GM18909 (cell line): Measurements from ENCODE around the gene ANXA2.

Experiments
- ATAC-seq: cut with Tn5 transposase; IDR thresholded peaks from one replicate; pipeline ENCODE4 v1.9.1; 2021; ENCODE audit warnings: mild to moderate bottlenecking; ENCODE audit not compliant: unreplicated experiment, poor library complexity

ANXA2 gene

DNA sequence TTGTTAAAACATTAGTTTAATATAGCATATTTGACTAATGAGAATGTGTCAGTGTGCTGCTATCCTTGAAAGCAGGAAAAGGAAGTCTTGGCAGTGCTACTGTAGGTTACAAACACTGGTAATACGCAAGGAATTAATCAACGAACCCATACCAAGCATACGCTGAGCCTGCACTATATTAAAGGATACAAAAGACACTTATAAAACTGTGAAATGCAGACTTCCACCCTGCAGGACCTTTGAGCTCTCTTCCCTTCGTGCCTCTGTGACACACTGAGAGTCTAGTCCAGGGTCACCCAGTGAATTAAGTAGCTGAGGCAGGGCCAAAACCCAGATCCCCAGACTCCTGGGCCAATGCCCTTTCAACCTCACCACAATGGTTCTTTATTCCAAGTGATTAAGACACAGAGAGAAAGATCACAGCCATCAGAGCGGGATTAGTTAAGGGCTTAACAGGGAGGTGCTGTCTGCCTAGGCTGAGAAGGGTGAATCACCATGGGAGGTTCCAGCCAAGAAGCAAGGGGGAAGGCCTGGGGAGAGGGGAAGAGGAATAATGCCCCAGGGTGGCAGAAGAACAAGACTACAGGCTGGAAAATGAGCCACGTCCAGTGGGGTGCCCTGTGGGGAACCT, 6.8 kb downstream of the ANXA2 start:
- no peak for ATAC-seq

GRCh38 chr15:60390231-60390630, 7.6 kb downstream of the ANXA2 start:
- no peak for ATAC-seq

- ATAC-seq = peak; percentile 77
Observed at GRCh38 chr15:60389261-60390077, 8.3 kb downstream of the ANXA2 start.

- no peak for ATAC-seq
Observed at GRCh38 chr15:60387321-60387720, 10.5 kb downstream of the ANXA2 start.

DNA sequence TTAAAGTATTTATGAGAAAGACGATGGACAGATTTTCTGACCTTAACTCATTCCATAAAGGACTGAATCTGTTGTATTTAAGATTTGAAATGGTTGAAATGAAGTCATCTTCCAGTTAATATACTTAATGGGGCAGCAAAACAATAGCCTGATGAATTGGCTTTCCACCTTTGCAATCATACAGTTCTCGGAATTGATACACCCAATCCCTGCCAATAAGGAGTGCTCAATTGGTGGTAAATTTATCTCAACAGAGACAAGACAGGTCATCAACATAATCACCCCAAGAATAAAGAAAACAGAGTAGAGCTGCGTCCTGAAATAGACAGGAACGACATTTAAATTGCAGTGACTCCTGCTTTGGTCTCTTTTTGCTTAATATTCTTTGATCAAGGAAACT, 11.2 kb downstream of the ANXA2 start:
- no peak for ATAC-seq

- ATAC-seq = no peak
Observed at GRCh38 chr15:60385620-60386552, 11.9 kb downstream of the ANXA2 start.

DNA sequence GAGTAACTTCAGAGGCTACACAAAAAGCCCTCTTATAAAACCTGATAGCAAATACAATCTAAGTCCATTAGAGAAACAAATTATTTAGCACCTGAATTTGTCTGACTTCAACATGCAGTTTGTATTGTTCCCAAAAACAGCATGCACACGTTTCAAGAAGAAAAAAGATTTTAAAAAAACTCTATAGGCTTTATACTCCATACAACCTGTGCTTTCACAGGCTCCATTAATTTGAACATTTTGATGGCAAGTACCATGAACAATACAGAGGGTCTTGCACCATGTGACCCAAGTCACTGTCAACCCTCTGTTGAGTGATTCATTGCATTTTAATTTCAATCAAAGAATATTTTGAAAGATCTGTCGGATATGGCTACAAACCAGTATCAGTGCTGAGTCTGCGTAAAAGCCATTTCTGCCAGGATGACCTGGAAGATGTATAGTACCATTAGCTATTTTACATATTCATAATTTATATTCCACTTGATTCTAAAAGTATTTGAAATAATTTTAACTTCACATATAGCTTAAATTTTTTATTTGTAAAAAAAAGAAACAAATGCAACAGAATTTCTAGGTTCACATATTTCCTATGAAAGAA, 13.2 kb downstream of the ANXA2 start:
- ATAC-seq = no peak

- no peak for ATAC-seq
Observed at GRCh38 chr15:60384053-60384452, 13.7 kb downstream of the ANXA2 start.

DNA sequence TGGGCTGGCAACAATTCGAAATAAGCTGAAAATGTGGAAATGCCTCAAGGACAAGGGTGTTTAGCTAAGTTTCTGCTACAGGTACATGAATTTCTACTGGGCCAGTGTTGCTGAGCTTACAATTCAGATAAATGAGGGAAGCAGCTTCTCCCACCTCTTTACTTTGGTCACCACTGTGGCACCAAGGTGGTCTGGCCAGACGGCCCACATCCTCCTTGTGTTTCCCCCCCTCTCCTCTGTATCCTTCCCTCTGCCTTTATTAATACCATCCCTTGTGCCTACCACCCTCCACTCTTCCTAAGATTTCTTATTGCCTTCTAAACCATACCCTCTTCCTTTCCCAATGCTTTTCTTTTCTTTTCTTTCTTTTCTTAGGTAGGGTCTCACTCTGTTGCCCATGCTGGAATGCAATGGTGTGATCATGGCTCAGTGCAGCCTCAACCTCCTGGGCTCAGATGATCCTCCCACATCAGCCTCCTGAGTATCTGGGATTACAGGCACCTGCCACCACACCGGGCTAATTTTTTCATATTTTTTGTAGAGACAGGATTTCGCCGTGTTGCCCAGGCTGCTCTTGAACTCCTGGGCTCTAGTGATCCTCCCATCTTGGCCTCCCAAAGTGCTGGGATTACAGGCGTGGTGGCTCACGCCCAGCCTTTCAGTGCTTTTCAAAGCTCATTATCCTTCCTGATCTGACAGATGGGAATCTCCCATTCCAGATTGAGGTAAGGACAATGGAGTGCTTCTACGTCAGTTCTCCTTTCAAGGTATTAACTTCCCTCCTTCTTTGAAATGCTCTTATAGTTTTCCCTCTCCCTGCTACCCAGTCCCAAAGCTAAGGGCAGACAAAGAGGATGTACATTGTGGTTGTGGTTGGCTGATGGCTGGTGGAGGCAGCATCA, 14.8 kb downstream of the ANXA2 start:
- no peak for ATAC-seq

DNA sequence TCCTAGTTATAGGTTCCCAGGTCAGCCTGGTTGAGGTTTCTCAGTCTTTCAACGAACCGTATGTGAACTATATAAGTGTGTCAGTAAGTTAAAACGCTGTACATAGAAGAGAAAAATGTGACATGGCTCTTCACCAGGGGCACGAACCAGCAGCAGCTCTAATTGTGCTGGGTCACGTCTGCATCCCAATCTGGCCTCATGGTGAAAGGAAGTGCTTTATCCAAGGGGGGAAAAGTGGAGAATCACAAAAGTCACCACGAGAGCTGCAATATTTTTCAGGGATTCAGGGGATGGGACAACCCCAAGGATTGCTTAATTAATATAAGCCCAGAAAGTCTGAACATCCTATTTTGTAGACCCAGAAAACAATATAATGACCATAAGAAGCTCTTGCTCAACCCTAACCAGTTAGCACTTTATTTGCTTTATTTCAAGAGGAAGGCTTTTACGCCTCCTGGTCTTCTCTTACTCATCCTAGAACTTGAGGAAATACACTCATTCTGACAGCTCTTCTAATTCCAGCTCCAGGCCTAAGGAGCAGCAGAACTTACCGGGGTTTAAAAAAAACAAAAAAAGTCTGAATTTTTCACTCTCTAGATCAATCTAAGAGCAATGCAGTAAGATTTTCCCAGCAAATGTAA, 16.5 kb downstream of the ANXA2 start:
- ATAC-seq = no peak

DNA sequence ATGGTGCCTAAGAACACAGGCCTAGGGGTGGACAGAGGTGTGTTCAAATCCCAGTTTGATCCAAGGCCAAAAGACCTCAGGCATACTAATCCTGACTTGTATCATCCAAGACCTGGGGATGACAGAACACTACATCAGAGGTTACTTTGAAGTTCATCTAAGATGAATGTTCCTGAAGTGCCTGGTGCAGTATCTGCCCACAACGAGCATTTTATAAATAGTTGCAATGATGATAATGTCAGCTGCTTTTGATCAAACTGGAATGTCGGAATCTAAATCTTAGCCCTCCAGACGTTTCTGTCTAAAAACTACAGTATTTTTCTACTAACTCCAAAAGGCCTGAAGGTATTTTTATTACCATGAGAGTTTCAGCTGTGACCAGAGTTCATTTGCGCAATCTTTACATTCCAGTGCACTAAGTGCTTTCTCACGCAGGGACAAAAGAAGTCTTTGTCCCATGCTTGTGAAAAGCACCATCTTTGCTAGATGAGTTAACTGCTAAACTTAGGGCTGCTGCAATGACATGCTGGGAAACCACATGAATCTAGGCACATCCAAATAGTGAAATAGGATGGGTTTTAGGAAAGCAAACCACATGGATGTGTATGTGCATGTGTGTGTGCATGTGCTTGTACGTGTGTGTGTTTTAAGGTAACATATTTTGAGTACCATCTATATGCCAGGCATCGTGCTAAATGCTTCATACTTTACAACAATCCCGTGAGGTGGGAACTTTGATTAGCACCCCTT, 18.1 kb downstream of the ANXA2 start:
- no peak for ATAC-seq

DNA sequence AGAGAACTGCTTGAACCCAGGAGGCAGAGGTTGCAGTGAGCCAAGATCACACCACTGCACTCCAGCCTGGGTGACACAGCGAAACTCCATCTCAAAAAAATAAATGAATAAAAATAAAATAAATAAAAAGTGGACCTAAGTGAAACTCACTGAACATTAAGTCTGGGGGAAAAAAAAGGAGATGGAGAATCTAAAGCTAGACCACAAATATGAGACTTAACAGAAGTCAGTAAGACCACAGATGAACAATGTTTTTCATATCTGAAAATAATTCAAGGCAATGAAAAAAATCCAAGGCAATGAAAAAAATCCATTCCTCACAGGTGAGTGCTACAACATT, 18.6 kb downstream of the ANXA2 start:
- no peak for ATAC-seq

DNA sequence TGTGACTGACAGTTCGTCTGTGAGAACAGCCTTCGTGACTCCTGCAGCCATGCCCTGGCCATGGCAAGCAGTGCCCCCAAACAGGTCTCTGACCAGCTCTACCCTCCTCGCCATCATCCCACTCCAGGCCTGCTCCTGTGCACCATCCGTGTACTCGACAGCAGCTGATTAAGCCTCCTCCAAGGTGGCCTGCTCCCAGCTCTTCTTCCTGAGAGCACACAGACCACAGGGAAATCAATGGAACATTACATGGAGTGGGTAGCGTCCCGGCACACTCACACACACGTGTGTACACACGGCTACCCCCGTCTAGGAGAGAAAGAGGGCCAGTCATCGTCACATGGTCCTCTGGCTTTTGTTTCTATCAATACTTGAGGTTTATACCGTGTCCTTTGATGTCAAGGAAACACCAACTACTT, 21.1 kb downstream of the ANXA2 start:
- no peak for ATAC-seq

- ATAC-seq = no peak
Observed at GRCh38 chr15:60375306-60375705, 22.5 kb downstream of the ANXA2 start.

DNA sequence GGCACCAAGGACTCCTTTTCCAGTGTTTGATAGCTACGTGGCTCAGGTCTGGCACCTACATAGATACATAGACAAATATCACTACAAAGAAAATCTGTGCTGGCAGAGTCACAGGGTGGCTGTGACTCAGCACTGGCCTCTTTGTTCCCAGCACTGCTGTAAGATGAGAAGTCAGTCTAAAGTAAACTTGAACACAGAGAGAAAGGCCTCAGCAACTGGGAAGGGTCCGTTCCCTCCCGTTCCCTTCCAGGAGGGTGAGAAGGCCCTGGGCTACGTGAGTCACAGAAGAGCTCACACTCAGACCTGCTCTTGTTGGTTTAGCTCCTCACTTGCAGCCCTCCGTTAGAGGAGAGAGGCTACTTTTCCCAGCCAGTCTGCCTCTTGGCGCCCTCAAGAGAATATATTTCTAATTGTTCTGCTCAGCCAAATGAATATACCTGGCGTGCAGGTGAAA, 23.1 kb downstream of the ANXA2 start:
- no peak for ATAC-seq

DNA sequence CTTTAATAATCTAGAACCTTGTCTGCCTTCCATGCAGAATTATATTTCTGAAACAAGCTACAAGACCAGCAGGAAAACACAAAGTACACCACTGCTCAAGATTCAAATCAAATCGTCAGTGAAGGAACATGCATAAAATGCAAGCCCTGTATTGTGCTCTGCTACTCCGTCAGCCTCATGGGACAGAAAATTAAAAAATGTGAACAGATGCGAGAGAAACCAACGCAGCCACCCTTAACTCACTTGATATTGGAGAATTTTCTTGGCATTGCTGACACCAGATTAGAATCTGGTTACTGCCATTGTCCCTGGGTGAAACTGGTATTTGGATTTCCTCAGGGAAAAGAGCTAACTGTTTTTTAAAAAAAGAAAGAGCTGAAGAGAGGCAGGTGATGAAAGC, 23.6 kb downstream of the ANXA2 start:
- ATAC-seq = no peak

DNA sequence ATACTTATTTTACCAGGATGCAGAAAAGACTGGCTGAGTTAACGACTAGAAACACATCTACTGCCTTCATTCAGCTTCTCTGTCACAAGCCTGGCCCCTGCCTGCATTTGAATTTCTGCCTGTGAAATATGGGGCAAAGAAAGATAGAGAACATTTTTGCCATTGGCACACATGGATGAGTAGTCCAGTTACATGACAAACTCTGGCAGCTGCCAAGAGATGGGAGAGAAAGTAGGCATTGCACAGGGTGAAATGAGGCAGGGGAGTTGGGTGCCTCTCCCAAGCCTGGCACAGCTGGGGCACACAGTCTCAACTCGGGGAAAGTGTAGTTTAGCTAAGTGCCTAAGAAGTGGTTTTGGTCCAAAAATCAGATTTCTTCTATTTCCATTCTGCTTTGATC, 24.0 kb downstream of the ANXA2 start:
- ATAC-seq = no peak

GRCh38 chr15:60373327-60373726, 24.5 kb downstream of the ANXA2 start:
- ATAC-seq = no peak
